HG03460 (cell line): Measurements from ENCODE around the gene YAF2.

Source experiments
- ATAC-seq: cut with Tn5 transposase; IDR thresholded peaks from one replicate; pipeline ENCODE4 v1.9.1; 2021; ENCODE audit not compliant: unreplicated experiment

The YAF2 gene

GRCh38 chr12:42145552-42146215, 92.4 kb downstream of the YAF2 start:
- no peak for ATAC-seq

DNA sequence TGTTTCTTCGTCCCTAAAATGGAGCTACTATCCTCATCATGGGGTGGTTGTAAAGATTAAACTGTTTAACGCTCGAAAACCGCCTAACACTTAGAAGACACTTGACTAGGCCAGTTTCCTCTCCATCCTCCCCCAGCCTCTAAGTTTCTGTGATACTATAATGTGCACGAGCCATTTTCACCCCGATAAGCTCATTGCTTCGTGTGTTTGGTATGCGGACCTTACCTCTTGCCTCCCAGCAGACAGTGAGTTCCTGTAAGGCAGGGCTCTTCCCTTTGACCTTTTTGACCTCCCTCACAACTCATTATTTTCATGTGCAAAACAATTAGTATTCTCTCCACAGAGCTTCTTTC, 92.9 kb downstream of the YAF2 start:
- ATAC-seq: peak; percentile 1

DNA sequence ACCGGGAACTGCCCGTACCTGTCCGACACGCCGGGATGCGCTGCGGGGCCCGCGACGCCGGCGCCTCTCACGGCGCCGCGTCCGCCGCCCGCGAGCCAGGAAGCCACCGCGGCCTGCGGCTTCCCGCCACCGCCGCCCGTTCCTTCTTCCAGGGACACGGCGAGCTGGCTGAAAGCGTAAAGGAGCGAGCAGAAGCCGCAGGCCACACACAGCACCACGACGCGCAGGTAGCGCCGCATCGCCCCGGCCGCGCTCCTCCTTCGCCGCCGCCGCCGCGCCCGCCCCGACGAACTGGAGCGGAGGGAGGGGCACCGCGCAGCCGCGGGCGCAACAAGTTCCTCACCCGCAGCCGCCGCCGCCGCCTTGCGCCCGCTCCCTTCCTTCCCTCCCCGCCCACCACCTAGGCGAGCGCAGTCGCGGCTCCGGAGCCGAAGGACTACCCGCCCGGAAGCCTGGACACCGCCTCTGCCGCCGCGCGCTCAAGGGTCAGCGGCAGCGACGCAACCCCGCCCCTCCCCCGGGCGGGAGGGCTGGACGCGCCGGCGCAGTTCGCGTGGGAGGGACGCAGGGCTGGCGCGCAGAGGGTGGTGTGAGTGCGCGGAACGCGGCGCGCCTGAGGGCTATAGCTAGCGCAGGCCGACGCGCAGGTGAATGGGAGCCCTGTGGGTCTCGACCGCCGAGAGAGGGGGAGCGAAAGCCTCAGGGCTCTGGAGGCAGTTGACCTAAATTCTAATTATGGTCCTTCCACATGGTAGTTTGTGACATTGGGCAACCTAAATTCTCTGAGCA, 93.4 kb downstream of the YAF2 start, which contains the start of gene GXYLT1:
TSS of gene GXYLT1 (minus strand) at position 467 of the 789 bp plus-strand sequence. CDS start at position 239, 228 bp downstream.
- ATAC-seq: peak; percentile 91

DNA sequence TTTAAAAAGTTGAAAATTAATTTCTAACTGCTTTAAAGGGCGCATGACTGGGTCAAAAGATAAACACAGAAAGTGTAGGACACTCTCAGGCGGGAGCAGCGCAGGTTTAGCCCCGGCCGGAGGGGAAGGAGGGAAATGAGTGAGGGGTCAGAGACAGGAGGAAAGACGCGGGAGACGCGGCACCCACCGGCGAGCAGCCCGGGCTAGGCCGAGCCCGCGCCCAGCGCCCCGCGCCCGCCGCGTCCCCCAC, 94.0 kb downstream of the YAF2 start:
- no peak for ATAC-seq

- peak; percentile 3 for ATAC-seq
Observed at GRCh38 chr12:42143452-42144157, 94.4 kb downstream of the YAF2 start.

DNA sequence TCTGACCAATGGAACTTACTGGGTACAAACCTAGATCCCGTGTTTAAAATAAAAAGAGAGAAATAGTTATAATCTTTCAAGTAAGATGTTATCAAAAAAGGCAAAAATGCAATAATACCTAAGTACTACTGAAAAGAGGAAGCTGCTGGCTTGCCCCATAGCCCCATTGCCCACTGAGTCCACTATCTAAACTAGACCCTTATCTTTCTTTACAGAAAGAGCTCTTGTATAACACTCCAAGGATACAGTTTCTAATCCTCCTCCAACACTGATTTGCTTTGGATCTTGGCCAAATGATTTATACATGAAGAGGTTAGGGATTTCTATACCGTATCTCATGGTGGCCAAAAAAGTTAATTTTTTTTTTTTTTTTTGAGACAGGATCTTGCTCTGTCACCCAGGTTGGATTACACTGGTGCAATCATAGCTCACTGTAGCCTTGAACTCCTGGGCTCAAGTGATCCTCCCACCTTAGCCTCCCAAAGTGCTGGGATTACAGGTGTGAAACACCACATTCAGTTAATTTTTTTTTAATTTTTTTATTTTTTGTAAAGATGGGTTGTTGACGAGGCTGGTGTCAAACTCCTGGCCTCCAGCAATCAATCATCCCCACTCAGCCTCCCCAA, 96.0 kb downstream of the YAF2 start:
- no peak for ATAC-seq

- ATAC-seq: no peak
Observed at GRCh38 chr12:42140901-42141300, 97.1 kb downstream of the YAF2 start.

- no peak for ATAC-seq
Observed at GRCh38 chr12:42135259-42135814, 102.7 kb downstream of the YAF2 start.

GRCh38 chr12:42130672-42131402, 107.2 kb downstream of the YAF2 start:
- no peak for ATAC-seq

- no peak for ATAC-seq
Observed at GRCh38 chr12:42129595-42130204, 108.3 kb downstream of the YAF2 start.

- no peak for ATAC-seq
Observed at GRCh38 chr12:42128888-42129287, 109.2 kb downstream of the YAF2 start.

- ATAC-seq: no peak
Observed at GRCh38 chr12:42128327-42128726, 109.7 kb downstream of the YAF2 start.

DNA sequence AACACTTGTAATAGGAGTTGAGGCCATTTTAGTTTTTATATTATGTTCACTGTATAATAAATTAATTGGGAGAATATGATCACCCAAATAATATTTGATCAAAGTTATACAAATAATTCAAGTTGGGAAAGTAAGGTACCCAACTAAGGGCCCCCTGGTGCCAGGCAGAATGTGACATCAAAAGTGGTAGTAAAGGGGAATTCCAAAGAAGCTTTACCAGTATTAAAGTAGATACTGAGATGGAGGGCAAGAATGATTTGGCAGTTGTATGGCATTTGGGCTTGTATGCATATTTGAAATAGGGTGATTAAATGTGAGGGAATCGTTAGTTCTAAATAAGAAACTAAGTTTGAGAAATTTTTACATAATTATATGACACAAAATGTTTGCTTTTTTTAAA, 111.1 kb downstream of the YAF2 start:
- no peak for ATAC-seq

GRCh38 chr12:42125388-42125767, 112.7 kb downstream of the YAF2 start:
- ATAC-seq: no peak

- ATAC-seq: no peak
Observed at GRCh38 chr12:42124764-42125387, 113.2 kb downstream of the YAF2 start.

DNA sequence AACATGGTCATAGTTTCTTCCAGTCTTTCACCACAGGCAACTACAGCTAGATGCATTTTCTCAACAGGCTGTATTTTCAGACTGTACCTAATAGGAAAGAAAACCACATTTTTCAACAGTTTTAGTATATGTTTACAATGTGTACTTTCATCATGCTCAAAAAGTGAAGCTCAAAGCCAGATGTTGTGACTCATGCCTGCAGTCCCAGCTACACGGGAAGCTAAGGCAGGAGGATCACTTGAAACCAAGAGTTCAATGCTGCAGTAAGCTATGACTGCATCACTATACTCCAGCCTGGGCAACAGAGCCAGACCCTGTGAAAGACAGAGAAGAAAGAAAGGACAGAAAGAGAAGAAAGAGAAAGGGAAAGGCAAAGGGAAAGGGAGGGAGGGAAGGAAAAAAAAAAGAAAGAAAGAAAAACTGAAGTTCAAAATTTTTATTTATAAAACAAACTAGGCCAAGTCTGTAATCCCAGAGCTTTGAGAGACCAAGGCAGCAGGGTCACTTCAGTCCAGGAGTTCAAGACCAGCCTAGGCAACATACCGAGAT, 118.9 kb downstream of the YAF2 start:
- ATAC-seq: no peak

DNA sequence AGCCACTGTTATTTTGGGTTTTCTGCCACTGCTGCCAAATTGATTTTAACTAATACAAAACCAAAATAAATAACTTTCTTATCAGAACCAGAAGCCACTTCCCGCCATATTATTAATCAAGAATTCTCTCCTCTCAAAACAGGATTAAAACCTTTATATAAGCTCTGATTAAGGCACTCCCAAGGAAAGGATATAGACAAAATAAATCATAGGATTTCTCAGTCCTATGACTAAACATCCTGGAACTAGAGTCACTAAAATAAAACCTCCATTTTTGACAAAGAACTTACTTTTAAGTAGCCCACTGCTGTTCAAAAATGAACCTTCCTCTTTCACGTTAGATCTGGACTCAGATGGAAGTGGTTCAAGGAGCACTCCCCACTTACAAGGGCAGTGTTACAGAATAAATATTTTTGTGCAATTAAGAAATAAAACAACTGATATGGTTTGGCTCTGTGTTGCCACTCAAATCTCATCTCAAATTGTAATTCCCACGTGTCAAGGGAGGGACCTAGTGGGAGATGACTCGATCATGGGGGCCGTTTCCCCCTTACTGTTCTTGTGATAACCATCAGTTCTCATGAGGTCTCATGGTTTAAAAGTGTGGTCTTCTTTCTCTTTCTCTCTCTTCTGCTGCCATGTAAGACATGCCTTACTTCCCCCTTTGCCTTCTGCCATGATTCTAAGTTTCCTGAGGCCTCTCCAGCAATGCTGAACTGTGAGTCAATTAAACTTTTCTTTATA, 119.7 kb downstream of the YAF2 start:
- no peak for ATAC-seq

GRCh38 chr12:42109031-42109430, 129.0 kb downstream of the YAF2 start:
- no peak for ATAC-seq
